GM12801 (cell line): ENCODE measurements around the gene DOCK9.

Experiments
- TF ChIP-seq, protein P1 (sequence below): IDR thresholded peaks from one replicate; pipeline ENCODE4 v1.5.1; 2011; ENCODE audit warnings: control low read depth; ENCODE audit not compliant: insufficient read length; ENCODE audit errors: extremely low read depth

DOCK9 gene

DNA sequence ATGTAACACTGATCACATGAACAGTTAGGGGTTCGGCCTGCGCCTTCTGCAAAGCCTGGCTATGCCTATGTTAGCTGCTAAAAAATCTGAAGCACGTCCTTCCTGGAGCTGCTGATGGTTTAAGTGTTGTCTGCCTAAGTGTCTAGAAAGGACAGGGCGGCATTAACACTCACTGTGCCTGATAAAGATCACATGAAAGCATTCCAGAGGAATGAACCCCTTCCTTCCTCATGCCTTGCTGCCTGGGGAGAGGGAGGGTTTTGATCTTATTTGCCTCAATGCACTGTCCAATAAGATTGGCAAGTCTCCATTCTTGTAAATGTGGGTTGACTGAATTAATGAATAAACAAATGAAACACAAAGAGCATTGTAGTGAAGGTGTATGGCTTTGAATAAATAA, 5.2 kb downstream of the DOCK9 start:
- TF ChIP-seq, protein P1, sequence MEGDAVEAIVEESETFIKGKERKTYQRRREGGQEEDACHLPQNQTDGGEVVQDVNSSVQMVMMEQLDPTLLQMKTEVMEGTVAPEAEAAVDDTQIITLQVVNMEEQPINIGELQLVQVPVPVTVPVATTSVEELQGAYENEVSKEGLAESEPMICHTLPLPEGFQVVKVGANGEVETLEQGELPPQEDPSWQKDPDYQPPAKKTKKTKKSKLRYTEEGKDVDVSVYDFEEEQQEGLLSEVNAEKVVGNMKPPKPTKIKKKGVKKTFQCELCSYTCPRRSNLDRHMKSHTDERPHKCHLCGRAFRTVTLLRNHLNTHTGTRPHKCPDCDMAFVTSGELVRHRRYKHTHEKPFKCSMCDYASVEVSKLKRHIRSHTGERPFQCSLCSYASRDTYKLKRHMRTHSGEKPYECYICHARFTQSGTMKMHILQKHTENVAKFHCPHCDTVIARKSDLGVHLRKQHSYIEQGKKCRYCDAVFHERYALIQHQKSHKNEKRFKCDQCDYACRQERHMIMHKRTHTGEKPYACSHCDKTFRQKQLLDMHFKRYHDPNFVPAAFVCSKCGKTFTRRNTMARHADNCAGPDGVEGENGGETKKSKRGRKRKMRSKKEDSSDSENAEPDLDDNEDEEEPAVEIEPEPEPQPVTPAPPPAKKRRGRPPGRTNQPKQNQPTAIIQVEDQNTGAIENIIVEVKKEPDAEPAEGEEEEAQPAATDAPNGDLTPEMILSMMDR, result no peak

DNA sequence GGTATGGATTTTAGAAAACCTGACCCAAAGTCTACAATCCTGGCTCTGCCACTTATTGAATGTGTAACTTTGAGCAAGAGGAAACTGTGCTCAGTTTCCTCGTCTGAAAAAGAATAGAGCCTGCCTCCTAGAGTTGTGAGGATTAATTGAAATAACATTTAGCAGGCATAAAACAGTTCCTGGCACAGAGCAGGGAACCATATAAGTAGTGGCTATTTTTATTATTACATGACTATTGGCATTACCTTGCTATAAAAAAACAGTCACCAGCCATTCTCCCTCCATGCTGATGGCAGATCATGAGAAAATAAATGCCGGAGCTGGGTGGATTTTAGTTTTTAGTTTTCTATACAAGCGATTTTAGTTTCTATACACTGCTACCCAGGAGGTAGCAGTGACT, 5.8 kb downstream of the DOCK9 start:
- TF ChIP-seq, protein P1, result no peak

DNA sequence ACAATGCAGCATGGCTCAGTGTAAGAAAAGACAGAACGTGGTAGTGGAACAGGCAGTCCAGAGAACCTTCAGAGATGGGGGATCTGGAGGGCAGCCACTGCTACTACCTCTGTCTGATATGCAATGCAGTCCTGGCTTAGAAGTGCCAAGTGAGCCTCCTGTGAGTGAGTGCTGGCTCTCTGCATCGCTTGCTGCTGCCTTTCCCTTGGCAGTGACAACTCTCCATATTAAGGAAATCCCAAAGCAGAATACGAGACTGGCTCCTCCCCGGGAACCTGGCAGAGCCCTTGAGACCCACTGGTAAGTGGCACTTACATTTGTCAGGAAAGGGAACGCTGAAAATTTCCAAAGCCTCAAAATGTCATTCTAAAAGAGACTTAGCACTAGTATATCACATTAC, 7.5 kb downstream of the DOCK9 start:
- TF ChIP-seq, protein P1, result no peak

DNA sequence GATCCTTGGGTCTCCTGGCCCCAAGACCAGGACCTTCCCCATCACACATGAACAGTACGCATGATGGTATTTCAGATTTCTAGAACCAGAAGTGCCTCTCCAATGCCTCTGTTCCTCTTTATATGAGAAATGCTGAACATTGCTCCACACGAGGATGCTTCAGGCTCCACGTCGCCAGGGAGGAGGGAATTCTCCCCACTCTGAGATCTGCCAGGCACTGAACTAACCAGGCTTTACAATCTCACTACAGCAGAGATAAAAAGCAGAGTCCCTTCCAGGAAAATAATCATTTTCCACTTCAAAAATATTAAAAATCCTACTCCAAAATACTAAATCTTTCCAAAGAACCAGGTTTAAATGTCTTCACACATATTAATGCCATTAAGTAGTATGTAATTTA, 10.4 kb downstream of the DOCK9 start:
- TF ChIP-seq, protein P1, result no peak

DNA sequence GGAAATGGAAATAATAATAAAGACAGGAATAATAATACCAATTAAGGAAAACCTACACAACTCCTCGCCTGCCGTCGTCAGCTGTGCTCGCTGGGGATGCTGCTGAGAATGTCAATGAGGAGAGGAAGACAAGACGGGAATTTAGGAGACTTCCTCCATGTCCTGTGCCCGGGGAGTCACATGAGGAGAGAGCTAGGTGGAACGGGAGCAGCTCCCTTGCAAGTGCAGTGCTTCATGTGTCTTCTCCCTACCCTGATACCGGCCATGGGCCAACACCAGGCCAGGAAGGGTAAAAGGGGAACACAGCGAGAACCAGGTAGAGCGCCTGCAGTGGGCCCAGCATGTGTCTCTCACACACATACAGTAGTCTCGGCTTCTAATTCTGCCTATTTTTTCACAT, 11.8 kb downstream of the DOCK9 start:
- TF ChIP-seq, protein P1, result no peak

DNA sequence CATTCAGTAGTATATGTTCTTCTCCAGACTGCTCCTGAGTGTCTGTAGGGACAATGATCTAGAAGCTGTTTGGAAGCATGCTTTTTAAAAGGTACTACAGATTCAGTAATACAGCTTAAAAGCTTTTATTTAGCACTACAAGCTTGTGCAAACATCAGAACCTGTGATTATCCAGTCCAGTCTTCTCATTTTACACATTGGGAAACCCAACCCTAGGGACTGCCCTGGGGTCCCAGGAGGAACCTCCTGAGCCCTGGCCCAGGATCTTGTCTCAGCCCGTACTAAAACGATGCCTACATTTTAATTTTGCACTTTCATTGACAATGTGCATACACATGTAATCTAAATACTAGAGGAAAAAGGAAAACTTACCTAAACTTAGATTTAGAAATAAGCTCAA, 12.5 kb downstream of the DOCK9 start:
- TF ChIP-seq, protein P1, result no peak

DNA sequence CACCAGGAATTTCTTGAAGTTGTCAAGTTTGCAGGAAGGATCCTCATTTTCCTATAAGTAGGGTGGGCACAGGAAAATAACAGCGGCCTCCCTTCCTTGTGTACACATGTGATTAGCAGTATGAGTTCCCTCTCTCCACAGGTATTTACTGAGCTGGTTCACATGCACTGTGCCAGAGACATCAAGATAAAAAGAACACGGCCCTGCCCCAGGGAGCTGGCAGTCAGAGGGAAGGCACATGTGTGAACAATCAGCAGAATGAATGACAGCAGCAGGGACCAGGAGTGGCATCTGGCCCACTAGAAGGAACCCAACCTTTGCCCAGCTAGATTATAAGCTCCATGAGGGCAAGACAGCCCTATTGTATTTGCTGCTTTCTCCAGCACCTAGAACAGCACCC, 13.9 kb downstream of the DOCK9 start:
- TF ChIP-seq, protein P1, result no peak
